Measurements from ENCODE around the gene PLP1.
"Not testable (repeated sequence)": the region's sequence is repeated elsewhere in the genome, so short reads cannot be mapped to it uniquely, and the experiment has no call there.

The PLP1 gene

DNA sequence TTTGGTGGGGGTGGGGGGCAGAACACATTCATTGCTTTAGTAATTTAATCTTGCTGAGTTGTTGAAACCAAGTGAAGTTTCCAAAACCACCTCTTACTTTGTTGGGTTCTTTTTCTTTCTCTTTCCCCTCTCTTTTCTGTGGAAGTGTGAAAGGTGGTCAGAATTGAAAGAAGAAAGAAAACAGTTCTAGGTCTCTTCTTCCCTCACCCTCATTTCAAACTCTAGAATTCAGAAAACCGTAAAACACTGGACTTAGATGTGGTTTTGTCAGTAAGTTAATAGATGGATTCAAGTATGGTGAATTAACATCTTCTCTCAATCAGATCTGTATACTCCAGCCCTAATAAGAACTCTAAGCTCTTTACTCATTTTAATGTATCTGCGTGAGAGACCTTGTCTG is 23.7 kb downstream of the PLP1 start:
- TF ChIP-seq, protein P1, sequence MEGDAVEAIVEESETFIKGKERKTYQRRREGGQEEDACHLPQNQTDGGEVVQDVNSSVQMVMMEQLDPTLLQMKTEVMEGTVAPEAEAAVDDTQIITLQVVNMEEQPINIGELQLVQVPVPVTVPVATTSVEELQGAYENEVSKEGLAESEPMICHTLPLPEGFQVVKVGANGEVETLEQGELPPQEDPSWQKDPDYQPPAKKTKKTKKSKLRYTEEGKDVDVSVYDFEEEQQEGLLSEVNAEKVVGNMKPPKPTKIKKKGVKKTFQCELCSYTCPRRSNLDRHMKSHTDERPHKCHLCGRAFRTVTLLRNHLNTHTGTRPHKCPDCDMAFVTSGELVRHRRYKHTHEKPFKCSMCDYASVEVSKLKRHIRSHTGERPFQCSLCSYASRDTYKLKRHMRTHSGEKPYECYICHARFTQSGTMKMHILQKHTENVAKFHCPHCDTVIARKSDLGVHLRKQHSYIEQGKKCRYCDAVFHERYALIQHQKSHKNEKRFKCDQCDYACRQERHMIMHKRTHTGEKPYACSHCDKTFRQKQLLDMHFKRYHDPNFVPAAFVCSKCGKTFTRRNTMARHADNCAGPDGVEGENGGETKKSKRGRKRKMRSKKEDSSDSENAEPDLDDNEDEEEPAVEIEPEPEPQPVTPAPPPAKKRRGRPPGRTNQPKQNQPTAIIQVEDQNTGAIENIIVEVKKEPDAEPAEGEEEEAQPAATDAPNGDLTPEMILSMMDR (IDR thresholded peaks at IDR 0.05; ENCODE audit: insufficient read depth, low read length, poor library complexity, severe bottlenecking) = no peak
- no peak overlapping the region for H3K4me3 ChIP-seq (replicated peaks; ENCODE audit: low read depth, low read length)
- no peak for DNase-seq (ENCODE audit: extremely low read depth, insufficient read length)
- no peaks in the 10 kb centered on the region for H3K36me3 ChIP-seq (ENCODE audit: control insufficient read depth, insufficient read depth, low read length)
- no peaks in the 10 kb centered on the region for H3K27me3 ChIP-seq (replicated peaks; ENCODE audit: control insufficient read depth, insufficient read depth, low read length)

DNA sequence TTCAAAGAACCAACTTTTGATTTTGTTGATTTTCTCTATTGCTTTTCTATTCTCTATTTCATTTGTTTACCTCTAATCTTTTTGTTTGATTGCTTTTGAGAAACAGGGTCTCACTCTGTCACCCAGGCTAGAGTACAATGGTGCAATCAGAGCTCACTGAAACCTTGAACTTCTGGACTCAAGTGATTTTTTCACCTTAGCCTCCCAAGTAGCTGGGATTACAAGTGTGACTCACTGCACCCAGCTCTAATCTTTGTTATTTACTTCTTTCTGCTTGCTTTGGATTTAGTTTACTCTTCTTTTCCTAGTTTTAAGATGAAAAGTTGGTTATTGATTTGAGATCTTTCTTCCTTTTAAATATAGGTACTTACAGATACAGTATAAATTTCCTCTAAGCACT is 29.2 kb downstream of the PLP1 start:
- no peaks in the 10 kb centered on the region for H3K27me3 ChIP-seq (replicated peaks; ENCODE audit: control insufficient read depth, insufficient read depth, low read length)
- TF ChIP-seq, protein P1 (IDR thresholded peaks at IDR 0.05; ENCODE audit: insufficient read depth, low read length, poor library complexity, severe bottlenecking) = no peak
- H3K4me3 ChIP-seq (replicated peaks; ENCODE audit: low read depth, low read length) = no peak overlapping the region

DNA sequence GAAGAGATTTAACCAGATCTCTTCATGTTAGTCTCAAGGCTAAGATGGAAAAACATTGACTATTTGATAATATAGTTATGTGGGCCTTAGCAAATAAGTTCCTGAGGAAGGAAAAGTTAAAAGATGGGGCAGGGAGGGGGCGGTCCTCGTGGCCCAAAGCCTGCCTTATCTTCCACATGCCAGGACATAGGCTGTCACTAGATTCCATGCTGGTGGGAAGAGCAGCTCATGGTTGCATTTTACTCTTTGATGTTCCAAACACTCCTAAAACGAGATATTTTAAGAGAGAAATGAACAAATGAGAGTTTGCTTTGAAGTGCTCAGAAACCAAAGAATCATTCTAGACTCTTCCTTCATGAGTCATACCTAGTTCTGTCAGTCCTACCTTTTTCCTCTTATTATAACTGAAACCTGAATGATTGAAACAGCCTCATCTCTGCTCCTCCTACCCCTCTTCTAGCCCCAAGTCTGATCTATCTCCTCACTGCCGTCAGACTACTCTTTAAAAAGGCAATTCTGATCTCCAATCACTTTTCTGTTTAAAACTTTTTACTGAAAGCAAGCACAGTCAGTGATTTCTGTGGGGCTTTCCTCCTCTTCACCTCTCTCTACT is 30.3 kb downstream of the PLP1 start:
- H3K27me3 ChIP-seq (replicated peaks; ENCODE audit: control insufficient read depth, insufficient read depth, low read length) = no peaks in the 10 kb centered on the region
- H3K36me3 ChIP-seq (ENCODE audit: control insufficient read depth, insufficient read depth, low read length) = no peaks in the 10 kb centered on the region
- H3K4me3 ChIP-seq (replicated peaks; ENCODE audit: low read depth, low read length) = no peak overlapping the region
- no peak for DNase-seq (ENCODE audit: extremely low read depth, insufficient read length)
- TF ChIP-seq, protein P1 (IDR thresholded peaks at IDR 0.05; ENCODE audit: insufficient read depth, low read length, poor library complexity, severe bottlenecking) = no peak

More for the DNA sequence above, 29.2 kb downstream of the PLP1 start:
- H3K36me3 ChIP-seq (ENCODE audit: control insufficient read depth, insufficient read depth, low read length) = no peaks in the 10 kb centered on the region
- DNase-seq (ENCODE audit: extremely low read depth, insufficient read length) = no peak

DNA sequence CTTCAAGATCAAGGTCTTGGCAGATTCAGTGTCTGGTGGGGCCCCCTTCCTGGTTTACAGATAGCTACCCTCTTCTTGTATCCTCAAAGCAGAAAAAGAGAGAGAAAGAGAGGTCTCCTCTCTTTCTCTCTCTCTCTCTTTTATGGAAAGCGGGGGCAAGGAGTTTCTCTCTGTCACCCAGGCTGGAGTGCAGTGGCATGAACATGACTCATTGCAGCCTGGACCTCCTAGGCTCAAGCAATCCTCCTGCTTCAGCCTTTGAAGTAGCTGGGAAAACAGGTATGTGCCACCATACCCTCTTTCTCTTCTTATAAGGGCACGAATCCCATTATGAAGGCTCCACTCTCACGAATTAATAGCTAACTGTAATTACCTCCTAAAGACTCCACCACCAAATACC is 35.2 kb downstream of the PLP1 start:
- DNase-seq (ENCODE audit: extremely low read depth, insufficient read length) = no peak
- Histone ChIP-seq H3K4me3 (replicated peaks; ENCODE audit: low read depth, low read length) (no peak overlapping the region), H3K36me3 (ENCODE audit: control insufficient read depth, insufficient read depth, low read length) (no peaks in the 10 kb centered on the region), H3K27me3 (replicated peaks; ENCODE audit: control insufficient read depth, insufficient read depth, low read length) (no peaks in the 10 kb centered on the region)
- TF ChIP-seq, protein P1 (IDR thresholded peaks at IDR 0.05; ENCODE audit: insufficient read depth, low read length, poor library complexity, severe bottlenecking) = no peak

DNA sequence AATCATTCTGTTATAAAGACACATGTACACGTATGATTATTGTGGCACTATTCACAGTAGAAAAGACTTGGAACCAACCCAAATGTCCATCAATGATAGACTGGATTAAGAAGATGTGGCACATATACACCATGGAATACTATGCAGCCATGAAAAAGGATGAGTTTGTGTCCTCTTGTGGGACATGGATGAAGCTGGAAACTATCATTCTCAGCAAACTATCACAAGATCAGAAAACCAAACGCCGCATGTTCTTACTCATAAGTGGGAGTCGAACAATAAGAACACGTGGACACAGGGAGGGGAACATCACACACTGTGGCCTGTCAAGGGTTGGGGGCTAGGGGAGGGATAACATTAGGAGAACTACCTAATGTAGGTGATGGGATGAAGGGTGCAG is 40.5 kb downstream of the PLP1 start:
- H3K36me3 ChIP-seq (ENCODE audit: control insufficient read depth, insufficient read depth, low read length); DNase-seq (ENCODE audit: extremely low read depth, insufficient read length); H3K27me3 ChIP-seq (replicated peaks; ENCODE audit: control insufficient read depth, insufficient read depth, low read length); H3K4me3 ChIP-seq (replicated peaks; ENCODE audit: low read depth, low read length): not testable (repeated sequence)

DNA sequence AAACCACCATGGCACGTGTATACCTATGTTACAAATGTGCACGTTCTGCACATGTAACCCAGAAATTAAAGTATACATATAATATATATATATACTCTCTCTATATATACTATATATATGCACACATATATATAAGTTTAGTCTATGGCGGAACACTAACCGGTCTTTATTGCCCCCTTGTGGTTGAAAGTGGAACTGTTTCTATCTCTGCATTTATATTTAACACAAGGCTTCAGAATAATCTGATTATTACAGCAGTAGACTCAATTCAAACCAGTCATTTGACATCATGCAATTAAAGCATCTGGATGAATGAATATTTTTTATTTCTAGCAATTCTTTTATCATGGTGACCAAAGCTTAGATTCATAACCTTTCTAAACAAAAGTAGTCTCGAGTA is 40.9 kb downstream of the PLP1 start:
- Histone ChIP-seq H3K27me3 (replicated peaks; ENCODE audit: control insufficient read depth, insufficient read depth, low read length) (no peaks in the 10 kb centered on the region), H3K36me3 (ENCODE audit: control insufficient read depth, insufficient read depth, low read length) (no peaks in the 10 kb centered on the region), H3K4me3 (replicated peaks; ENCODE audit: low read depth, low read length) (no peak overlapping the region)
- TF ChIP-seq, protein P1 (IDR thresholded peaks at IDR 0.05; ENCODE audit: insufficient read depth, low read length, poor library complexity, severe bottlenecking) = peak; percentile 50
- no peak for DNase-seq (ENCODE audit: extremely low read depth, insufficient read length)
